HG03095 (cell line): ENCODE measurements around the gene MYRF.

ENCODE experiments used
- ATAC-seq: cut with Tn5 transposase; IDR thresholded peaks from one replicate; pipeline ENCODE4 v1.9.1; 2021; ENCODE audit warnings: moderate library complexity; ENCODE audit not compliant: unreplicated experiment

The MYRF gene

GRCh38 chr11:61774411-61774810 lies 22.0 kb downstream of the MYRF start:
- ATAC-seq = no peak

- no peak for ATAC-seq
These were observed 22.7 kb downstream of the MYRF start for GRCh38 chr11:61775106-61775505.

- ATAC-seq = no peak
These were observed 23.4 kb downstream of the MYRF start for GRCh38 chr11:61775606-61776554.

GRCh38 chr11:61776561-61777075 lies 24.2 kb downstream of the MYRF start:
- ATAC-seq = no peak

- ATAC-seq = no peak
These were observed 25.0 kb downstream of the MYRF start for GRCh38 chr11:61777234-61778090.

GRCh38 chr11:61778357-61778886 lies 26.0 kb downstream of the MYRF start:
- ATAC-seq = no peak

GRCh38 chr11:61778920-61779650 lies 26.6 kb downstream of the MYRF start:
- no peak for ATAC-seq

GRCh38 chr11:61779666-61780525 lies 27.5 kb downstream of the MYRF start:
- no peak for ATAC-seq

GRCh38 chr11:61780581-61781162 lies 28.2 kb downstream of the MYRF start:
- no peak for ATAC-seq

- no peak for ATAC-seq
These were observed 29.1 kb downstream of the MYRF start for GRCh38 chr11:61781585-61781984.

- ATAC-seq = no peak
These were observed 29.9 kb downstream of the MYRF start for GRCh38 chr11:61782299-61782698.

GRCh38 chr11:61782841-61783240 lies 30.4 kb downstream of the MYRF start:
- no peak for ATAC-seq

- no peak for ATAC-seq
These were observed 31.5 kb downstream of the MYRF start for GRCh38 chr11:61783717-61784505.

GRCh38 chr11:61784506-61784805 lies 32.0 kb downstream of the MYRF start:
- ATAC-seq = no peak

- ATAC-seq = no peak
These were observed 33.5 kb downstream of the MYRF start for GRCh38 chr11:61785837-61786402.

- ATAC-seq = no peak
These were observed 35.6 kb downstream of the MYRF start for GRCh38 chr11:61787928-61788491.

- no peak for ATAC-seq
These were observed 39.4 kb downstream of the MYRF start for GRCh38 chr11:61791737-61792309.
